ENCODE data around the gene FUT7.

The FUT7 gene

GRCh38 chr9:137071282-137071681, 39.4 kb upstream of the FUT7 start:
- DNase-seq (ENCODE audit: low read depth in 1 of 2, low spot score in 1 of 2): no peak
- no peak for TF ChIP-seq JUND (IDR thresholded peaks at IDR 0.05; ENCODE audit: low read depth)
- in situ Hi-C loops (cut with HindIII; ENCODE audit: low pct_unique_long_range_greater_than_20kb, low sequenced_read_pairs): no loop called here

GRCh38 chr9:137070906-137071275, 39.0 kb upstream of the FUT7 start:
- no peak for DNase-seq (ENCODE audit: low read depth in 1 of 2, low spot score in 1 of 2)
- in situ Hi-C loops (cut with HindIII; ENCODE audit: low pct_unique_long_range_greater_than_20kb, low sequenced_read_pairs): no loop called here
- no peak for TF ChIP-seq JUND (IDR thresholded peaks at IDR 0.05; ENCODE audit: low read depth)

GRCh38 chr9:137070201-137070905, 38.5 kb upstream of the FUT7 start, which contains the start of gene SAPCD2:
TSS of gene SAPCD2 (minus strand) at chr9:137070557. CDS start at chr9:137070460, 97 bp downstream.
- peak; percentile 93 to 99 for DNase-seq (ENCODE audit: low read depth in 1 of 2, low spot score in 1 of 2)
- in situ Hi-C loops (cut with HindIII; ENCODE audit: low pct_unique_long_range_greater_than_20kb, low sequenced_read_pairs): no loop called here
- TF ChIP-seq JUND (IDR thresholded peaks at IDR 0.05; ENCODE audit: low read depth): no peak

- in situ Hi-C loops (cut with HindIII; ENCODE audit: low pct_unique_long_range_greater_than_20kb, low sequenced_read_pairs): no loop called here
- no peak for DNase-seq (ENCODE audit: low read depth in 1 of 2, low spot score in 1 of 2)
These were observed 37.7 kb upstream of the FUT7 start for GRCh38 chr9:137069508-137070091.

GRCh38 chr9:137068539-137069507, 36.9 kb upstream of the FUT7 start:
- TF ChIP-seq JUND (IDR thresholded peaks at IDR 0.05; ENCODE audit: low read depth): no peak
- in situ Hi-C loops (cut with HindIII; ENCODE audit: low pct_unique_long_range_greater_than_20kb, low sequenced_read_pairs): no loop called here
- DNase-seq (ENCODE audit: low read depth in 1 of 2, low spot score in 1 of 2): no peak

More at GRCh38 chr9:137069508-137070091, 37.7 kb upstream of the FUT7 start:
- no peak for TF ChIP-seq JUND (IDR thresholded peaks at IDR 0.05; ENCODE audit: low read depth)

- DNase-seq (ENCODE audit: low read depth in 1 of 2, low spot score in 1 of 2): peak; percentile 94
- in situ Hi-C loops (cut with HindIII; ENCODE audit: low pct_unique_long_range_greater_than_20kb, low sequenced_read_pairs): no loop called here
- no peak for TF ChIP-seq JUND (IDR thresholded peaks at IDR 0.05; ENCODE audit: low read depth)
These were observed 36.1 kb upstream of the FUT7 start for GRCh38 chr9:137067860-137068538.

GRCh38 chr9:137066096-137066861, 34.4 kb upstream of the FUT7 start:
- no peak for TF ChIP-seq JUND (IDR thresholded peaks at IDR 0.05; ENCODE audit: low read depth)
- in situ Hi-C loops (cut with HindIII; ENCODE audit: low pct_unique_long_range_greater_than_20kb, low sequenced_read_pairs): no loop called here
- no peak for DNase-seq (ENCODE audit: low read depth in 1 of 2, low spot score in 1 of 2)

- no peak for DNase-seq (ENCODE audit: low read depth in 1 of 2, low spot score in 1 of 2)
- TF ChIP-seq JUND (IDR thresholded peaks at IDR 0.05; ENCODE audit: low read depth): no peak
- in situ Hi-C loops (cut with HindIII; ENCODE audit: low pct_unique_long_range_greater_than_20kb, low sequenced_read_pairs): no loop called here
These were observed 33.6 kb upstream of the FUT7 start for GRCh38 chr9:137065336-137065967.

- TF ChIP-seq JUND (IDR thresholded peaks at IDR 0.05; ENCODE audit: low read depth): no peak
- in situ Hi-C loops (cut with HindIII; ENCODE audit: low pct_unique_long_range_greater_than_20kb, low sequenced_read_pairs): no loop called here
These were observed 32.9 kb upstream of the FUT7 start for GRCh38 chr9:137064880-137065164.

GRCh38 chr9:137064027-137064879, 32.4 kb upstream of the FUT7 start:
- DNase-seq (ENCODE audit: low read depth in 1 of 2, low spot score in 1 of 2): peak; percentile 78 to 85
- in situ Hi-C loops (cut with HindIII; ENCODE audit: low pct_unique_long_range_greater_than_20kb, low sequenced_read_pairs): no loop called here
- no peak for TF ChIP-seq JUND (IDR thresholded peaks at IDR 0.05; ENCODE audit: low read depth)

More at GRCh38 chr9:137064880-137065164, 32.9 kb upstream of the FUT7 start:
- DNase-seq (ENCODE audit: low read depth in 1 of 2, low spot score in 1 of 2): no peak

All from T47D (cell line).